AG04449 (cell line): ENCODE results near the gene PYHIN1.
A peak's percentile ranks its signal among the peaks of the same experiment; 100 is the strongest.

Experiments used
- CTCF ChIA-PET: fragments of 350-600 bp; formaldehyde crosslinking; extraction: SDS; loops from one replicate; lab custom pipeline; 2021; ENCODE audit warnings: antibody characterized with exemption; lab: Yijun Ruan, JAX
- POLR2A ChIA-PET: fragments of 400-600, 350-600 bp; formaldehyde crosslinking; extraction: SDS; loops from one replicate; lab custom pipeline; 2020; ENCODE audit warnings: antibody characterized with exemption, inconsistent platforms; lab: Yijun Ruan, JAX
- DNase-seq: peaks from one replicate; pipeline ENCODE4 v3.0.0-alpha.2; 2010; ENCODE audit warnings: low read depth, low spot score
- H3K4me3 ChIP-seq: 2 replicates; pipeline ENCODE4 v1.5.1; 2011; ENCODE audit warnings: low read depth, mild to moderate bottlenecking, control low read depth, low read length
- TF ChIP-seq, protein P1 (sequence below): IDR thresholded peaks from one replicate; pipeline ENCODE4 v1.5.1; 2011; ENCODE audit warnings: mild to moderate bottlenecking, moderate library complexity, low read length, control low read depth, inconsistent platforms; ENCODE audit not compliant: insufficient read depth; ENCODE audit errors: missing control alignments

PYHIN1 gene

DNA sequence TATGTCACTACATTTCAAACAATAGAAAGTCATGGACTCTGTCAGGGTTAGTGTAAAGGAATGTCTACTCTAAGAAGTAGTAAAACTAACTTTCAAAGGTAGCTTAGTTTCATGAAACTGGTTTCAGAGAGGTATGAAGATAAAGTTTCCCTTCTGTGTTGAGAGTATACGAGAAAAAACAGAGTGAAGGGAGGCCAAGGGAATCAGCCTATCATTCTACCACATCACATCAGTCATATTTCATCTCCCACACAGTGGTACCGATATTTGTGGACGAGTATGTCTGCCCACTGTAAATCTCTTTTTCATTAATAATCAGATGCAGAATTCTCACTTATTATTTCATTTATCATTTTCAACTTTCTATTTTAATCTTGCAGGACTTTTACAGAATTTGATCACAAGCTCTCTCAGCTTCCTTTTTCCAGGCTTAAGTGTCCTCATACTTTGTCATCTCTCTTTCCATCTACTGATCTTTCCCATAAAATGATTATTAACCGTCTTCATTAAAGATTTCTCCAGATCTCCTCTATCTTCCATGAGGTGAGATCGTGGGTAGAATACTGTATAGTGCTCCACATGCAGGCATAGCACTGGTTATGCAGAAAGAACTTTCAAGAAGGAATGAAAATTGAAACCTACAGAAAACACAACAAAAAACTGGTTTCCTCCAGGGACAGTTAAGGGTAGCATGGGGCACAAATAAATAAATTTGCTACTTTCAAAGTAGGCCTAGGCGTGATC, 66.9 kb downstream of the PYHIN1 start:
- TF ChIP-seq, protein P1, sequence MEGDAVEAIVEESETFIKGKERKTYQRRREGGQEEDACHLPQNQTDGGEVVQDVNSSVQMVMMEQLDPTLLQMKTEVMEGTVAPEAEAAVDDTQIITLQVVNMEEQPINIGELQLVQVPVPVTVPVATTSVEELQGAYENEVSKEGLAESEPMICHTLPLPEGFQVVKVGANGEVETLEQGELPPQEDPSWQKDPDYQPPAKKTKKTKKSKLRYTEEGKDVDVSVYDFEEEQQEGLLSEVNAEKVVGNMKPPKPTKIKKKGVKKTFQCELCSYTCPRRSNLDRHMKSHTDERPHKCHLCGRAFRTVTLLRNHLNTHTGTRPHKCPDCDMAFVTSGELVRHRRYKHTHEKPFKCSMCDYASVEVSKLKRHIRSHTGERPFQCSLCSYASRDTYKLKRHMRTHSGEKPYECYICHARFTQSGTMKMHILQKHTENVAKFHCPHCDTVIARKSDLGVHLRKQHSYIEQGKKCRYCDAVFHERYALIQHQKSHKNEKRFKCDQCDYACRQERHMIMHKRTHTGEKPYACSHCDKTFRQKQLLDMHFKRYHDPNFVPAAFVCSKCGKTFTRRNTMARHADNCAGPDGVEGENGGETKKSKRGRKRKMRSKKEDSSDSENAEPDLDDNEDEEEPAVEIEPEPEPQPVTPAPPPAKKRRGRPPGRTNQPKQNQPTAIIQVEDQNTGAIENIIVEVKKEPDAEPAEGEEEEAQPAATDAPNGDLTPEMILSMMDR = no peak
- no peak for DNase-seq
- CTCF ChIA-PET = interaction anchor here (0.6 to 2.5 kb wide), 23 partner anchors 9 to 1029 kb away, joined by 3 to 58 read pairs (median 4); partner anchors contain the start of gene IFI16
- POLR2A ChIA-PET = interaction anchor here (0.6 kb wide), 1 partner anchor 215 kb away, joined by 3 read pairs; no protein-coding TSS in a partner anchor
- H3K4me3 ChIP-seq = no peak overlapping the region

- peak overlapping the region; percentile 69 for H3K4me3 ChIP-seq
- no peak for DNase-seq
- CTCF ChIA-PET = interaction anchor here (0.6 to 2.5 kb wide), 21 partner anchors 9 to 1009 kb away, joined by 3 to 58 read pairs (median 4); partner anchors contain the start of gene IFI16
- TF ChIP-seq, protein P1 = peak; percentile 51
- POLR2A ChIA-PET = interaction anchor here (0.6 kb wide), 1 partner anchor 216 kb away, joined by 3 read pairs; no protein-coding TSS in a partner anchor
These were observed 67.4 kb downstream of the PYHIN1 start for GRCh38 chr1:158998781-158999161.

GRCh38 chr1:158999316-159000069, 68.1 kb downstream of the PYHIN1 start:
- peak; percentile 79 for DNase-seq
- ChIA-PET POLR2A (interaction anchor here (1.2 kb wide), 1 partner anchor 10 kb away, joined by 4 read pairs; the partner anchor contains the start of gene IFI16), CTCF (interaction anchor here (0.9 to 3.2 kb wide), 9 partner anchors 11 to 883 kb away, joined by 3 to 20 read pairs (median 4); partner anchors contain the start of genes AIM2 and IFI16)
- peak overlapping the region; percentile 69 for H3K4me3 ChIP-seq
- TF ChIP-seq, protein P1 = no peak

- CTCF ChIA-PET = interaction anchor here (0.9 to 3.2 kb wide), 9 partner anchors 10 to 884 kb away, joined by 3 to 20 read pairs (median 4); partner anchors contain the start of genes AIM2 and IFI16
- POLR2A ChIA-PET = interaction anchor here (1.2 kb wide), 1 partner anchor 10 kb away, joined by 4 read pairs; the partner anchor contains the start of gene IFI16
- DNase-seq = no peak
- TF ChIP-seq, protein P1 = no peak
- peak overlapping the region; percentile 69 for H3K4me3 ChIP-seq
These were observed 68.7 kb downstream of the PYHIN1 start for GRCh38 chr1:159000070-159000409.

GRCh38 chr1:159000625-159001024, 69.3 kb downstream of the PYHIN1 start:
- DNase-seq = peak; percentile 59
- POLR2A ChIA-PET = no interaction called here
- TF ChIP-seq, protein P1 = no peak
- CTCF ChIA-PET = interaction anchor here (0.9 to 3.2 kb wide), 8 partner anchors 10 to 884 kb away, joined by 3 to 20 read pairs (median 4); partner anchors contain the start of gene IFI16
- H3K4me3 ChIP-seq = peak overlapping the region; percentile 69

DNA sequence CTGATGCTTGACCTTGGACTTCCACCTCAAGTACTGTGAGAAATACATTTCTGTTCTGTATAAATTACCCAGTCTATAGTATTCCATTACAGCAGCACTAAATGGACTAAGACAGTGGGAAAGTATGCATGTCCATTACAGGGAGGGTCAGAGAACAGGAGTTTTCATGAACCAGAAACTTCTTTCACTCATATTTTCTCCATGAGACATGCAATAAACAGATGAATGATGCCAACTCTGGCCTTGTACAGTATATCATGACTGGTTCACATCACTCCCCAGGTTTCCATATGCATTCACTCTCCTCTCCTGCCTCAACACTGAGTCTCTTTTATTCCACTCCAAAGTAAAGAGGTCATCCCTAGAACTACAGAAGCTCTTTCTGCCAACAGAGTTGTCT, 73.8 kb downstream of the PYHIN1 start:
- TF ChIP-seq, protein P1 = no peak
- POLR2A ChIA-PET = no interaction called here
- DNase-seq = no peak
- no peak overlapping the region for H3K4me3 ChIP-seq
- CTCF ChIA-PET = interaction anchor here (0.9 to 1.1 kb wide), 3 partner anchors 67 to 1036 kb away, joined by 3 to 4 read pairs (median 3); no protein-coding TSS in a partner anchor
